ENCODE results near the gene CAMTA1. TPM values are rescaled to one million over a fixed set of nuclear protein-coding genes. Genes with fewer than 3 reads are reported as not detected.

Gene CAMTA1
- polyA plus RNA-seq, 12 donors, result 24.2 to 51.1 (median 44.7) TPM; not detected in 1

GRCh38 chr1:7664147-7664892, 879.1 kb downstream of the CAMTA1 start:
- no peak for DNase-seq

- DNase-seq, result no peak
Observed at GRCh38 chr1:7664893-7665250, 879.6 kb downstream of the CAMTA1 start.

GRCh38 chr1:7666249-7666648, 881.0 kb downstream of the CAMTA1 start:
- DNase-seq, result no peak

GRCh38 chr1:7667159-7667558, 881.9 kb downstream of the CAMTA1 start:
- no peak for DNase-seq

- peak; percentile 88 for DNase-seq
Observed at GRCh38 chr1:7667625-7668218, 882.5 kb downstream of the CAMTA1 start.

GRCh38 chr1:7669559-7670311, 884.5 kb downstream of the CAMTA1 start:
- DNase-seq, result no peak

GRCh38 chr1:7670334-7671145, 885.3 kb downstream of the CAMTA1 start:
- DNase-seq, result peak; percentile 61

GRCh38 chr1:7671146-7671465, 885.9 kb downstream of the CAMTA1 start:
- no peak for DNase-seq

- no peak for DNase-seq
Observed at GRCh38 chr1:7671676-7672075, 886.4 kb downstream of the CAMTA1 start.

- no peak for DNase-seq
Observed at GRCh38 chr1:7672864-7673263, 887.6 kb downstream of the CAMTA1 start.

- no peak for DNase-seq
Observed at GRCh38 chr1:7674972-7675371, 889.7 kb downstream of the CAMTA1 start.

- no peak for DNase-seq
Observed at GRCh38 chr1:7675431-7676273, 890.4 kb downstream of the CAMTA1 start.

- no peak for DNase-seq
Observed at GRCh38 chr1:7676274-7676945, 891.2 kb downstream of the CAMTA1 start.

GRCh38 chr1:7677111-7677510, 891.9 kb downstream of the CAMTA1 start:
- DNase-seq, result no peak

- DNase-seq, result no peak
Observed at GRCh38 chr1:7677815-7678214, 892.6 kb downstream of the CAMTA1 start.

GRCh38 chr1:7678491-7679158, 893.4 kb downstream of the CAMTA1 start:
- no peak for DNase-seq

GRCh38 chr1:7679159-7679872, 894.1 kb downstream of the CAMTA1 start:
- no peak for DNase-seq

- no peak for DNase-seq
Observed at GRCh38 chr1:7679873-7680206, 894.6 kb downstream of the CAMTA1 start.

- peak; percentile 60 for DNase-seq
Observed at GRCh38 chr1:7680207-7680954, 895.1 kb downstream of the CAMTA1 start.

Measured in muscle of arm (tissue), 12 donors.